GM23338 (cell line): ENCODE results near the gene GIGYF2. TPM values are rescaled to one million over a fixed set of nuclear protein-coding genes. Genes with fewer than 3 reads are reported as not detected.

ENCODE experiments used
- ATAC-seq: fragments of 200-7000 bp; cut with Tn5 transposase; 3 replicates; pipeline ENCODE4 v1.9.1; 2020
- DNase-seq: peaks from one replicate; pipeline ENCODE4 v3.0.0-alpha.2; 2015; ENCODE audit warnings: low spot score
- H2AFZ ChIP-seq: fragments of 200-600 bp; sonication (generic); 2 replicates; pipeline ENCODE4 v1.8.0; 2016; ENCODE audit warnings: antibody characterized with exemption, mild to moderate bottlenecking, moderate library complexity
- H3F3A ChIP-seq: fragments of 200-600 bp; sonication (generic); replicated peaks from 2 replicates; pipeline ENCODE4 v1.8.0; 2017; ENCODE audit warnings: antibody characterized with exemption, mixed run types, low read depth
- H3K27ac ChIP-seq: fragments of 200-600 bp; sonication (generic); 2 replicates; pipeline ENCODE4 v1.6.1; 2016; ENCODE audit warnings: low read depth
- H3K27me3 ChIP-seq: fragments of 200-600 bp; sonication (generic); 2 replicates; pipeline ENCODE4 v1.8.0; 2016; ENCODE audit warnings: mild to moderate bottlenecking, mixed run types, moderate library complexity; ENCODE audit not compliant: insufficient read depth
- H3K36me3 ChIP-seq: fragments of 200-600 bp; sonication (generic); 2 replicates; pipeline ENCODE4 v1.8.0; 2016; ENCODE audit warnings: mild to moderate bottlenecking; ENCODE audit not compliant: insufficient read depth
- H3K4me1 ChIP-seq: fragments of 200-600 bp; sonication (generic); 2 replicates; pipeline ENCODE4 v1.8.0; 2016; ENCODE audit warnings: mild to moderate bottlenecking, moderate library complexity; ENCODE audit not compliant: insufficient read depth
- H3K4me2 ChIP-seq: fragments of 200-600 bp; sonication (generic); 2 replicates; pipeline ENCODE4 v1.7.1; 2017; ENCODE audit warnings: mixed run types
- H3K4me3 ChIP-seq: fragments of 200-600 bp; sonication (generic); 2 replicates; pipeline ENCODE4 v1.6.1; 2016; ENCODE audit warnings: mixed run types
- H3K79me2 ChIP-seq: fragments of 200-600 bp; sonication (generic); replicated peaks from 2 replicates; pipeline ENCODE4 v1.8.0; 2017; ENCODE audit warnings: mild to moderate bottlenecking; ENCODE audit not compliant: insufficient read depth
- H3K9me2 ChIP-seq: fragments of 200-600 bp; sonication (generic); 2 replicates; pipeline ENCODE4 v1.8.0; 2017; ENCODE audit not compliant: insufficient read depth
- H4K20me1 ChIP-seq: fragments of 200-600 bp; sonication (generic); replicated peaks from 2 replicates; pipeline ENCODE4 v1.8.0; 2017; ENCODE audit warnings: mild to moderate bottlenecking; ENCODE audit not compliant: insufficient read depth
- H3K27ac Mint-ChIP-seq: 2 replicates; pipeline ENCODE4 v1.8.0; 2020; ENCODE audit warnings: inconsistent platforms, mild to moderate bottlenecking, moderate library complexity, mixed read lengths
- H3K27me3 Mint-ChIP-seq: 3 replicates; pipeline ENCODE4 v1.8.0; 2022; ENCODE audit warnings: low read depth, mild to moderate bottlenecking, moderate library complexity, mixed read lengths, inconsistent platforms; ENCODE audit not compliant: insufficient read depth, poor library complexity
- H3K36me3 Mint-ChIP-seq: 3 replicates; pipeline ENCODE4 v1.8.0; 2021; ENCODE audit warnings: low read depth, mild to moderate bottlenecking, inconsistent platforms, moderate library complexity, mixed read lengths
- H3K4me1 Mint-ChIP-seq: 3 replicates; pipeline ENCODE4 v1.8.0; 2020; ENCODE audit warnings: mild to moderate bottlenecking, inconsistent platforms, mixed read lengths
- H3K4me3 Mint-ChIP-seq: 3 replicates; pipeline ENCODE4 v1.8.0; 2021; ENCODE audit warnings: moderate library complexity, mild to moderate bottlenecking, inconsistent platforms, mixed read lengths
- H3K9me3 Mint-ChIP-seq: 3 replicates; pipeline ENCODE4 v1.8.0; 2020; ENCODE audit warnings: moderate library complexity, mild to moderate bottlenecking, inconsistent platforms, mixed read lengths
- CREB1 ChIP-seq: fragments of 250-450 bp; sonication (Bioruptor Pico); IDR thresholded peaks from 2 replicates; pipeline ENCODE4 v1.5.0; 2020; ENCODE audit warnings: low read depth, mild to moderate bottlenecking, moderate library complexity
- CTCF ChIP-seq, 2 experiments: fragments of 200-600 bp in 1 of 2; sonication (generic) in 1 of 2; conservative IDR thresholded peaks; 2 replicates each; pipeline versions ENCODE4 v1.5.1 to v1.6.1; 2016 to 2017; ENCODE audit warnings: antibody characterized with exemption in 2 of 2, low read depth in 2 of 2, mild to moderate bottlenecking in 2 of 2, moderate library complexity in 1 of 2
- ETS1 ChIP-seq: IDR thresholded peaks from 2 replicates; pipeline ENCODE4 v1.6.1; 2016; ENCODE audit warnings: antibody characterized with exemption
- EZH2 ChIP-seq: fragments of 200-600 bp; sonication (generic); IDR thresholded peaks from one replicate; pipeline ENCODE4 v1.8.0; 2017; ENCODE audit warnings: antibody characterized with exemption, mild to moderate bottlenecking, low read depth; ENCODE audit not compliant: unreplicated experiment
- EZH2phosphoT487 ChIP-seq: fragments of 200-600 bp; sonication (generic); IDR thresholded peaks from one replicate; pipeline ENCODE4 v1.8.1; 2018; ENCODE audit warnings: antibody characterized with exemption; ENCODE audit not compliant: unreplicated experiment
- JUNB ChIP-seq: IDR thresholded peaks from one replicate; pipeline ENCODE4 v1.6.1; 2016; ENCODE audit warnings: antibody characterized with exemption; ENCODE audit not compliant: unreplicated experiment
- NANOG ChIP-seq: IDR thresholded peaks from 2 replicates; pipeline ENCODE4 v1.6.1; 2016; ENCODE audit warnings: antibody characterized with exemption, borderline replicate concordance
- POLR2AphosphoS5 ChIP-seq: IDR thresholded peaks from 2 replicates; pipeline ENCODE4 v1.6.1; 2016; ENCODE audit warnings: antibody characterized with exemption, low read depth
- REST ChIP-seq: IDR thresholded peaks from one replicate; pipeline ENCODE4 v1.6.1; 2018; ENCODE audit warnings: antibody characterized with exemption; ENCODE audit not compliant: unreplicated experiment
- STAT1 ChIP-seq: IDR thresholded peaks from one replicate; pipeline ENCODE4 v1.6.1; 2016; ENCODE audit warnings: antibody characterized with exemption; ENCODE audit not compliant: unreplicated experiment
- ZNF114 ChIP-seq: fragments of 250-450 bp; sonication (Bioruptor Pico); IDR thresholded peaks from 2 replicates; pipeline ENCODE4 v1.5.0; 2020; ENCODE audit warnings: mild to moderate bottlenecking, moderate library complexity
- ZNF331 ChIP-seq: fragments of 250-450 bp; sonication (Bioruptor Pico); IDR thresholded peaks from 2 replicates; pipeline ENCODE4 v1.5.0; 2020; ENCODE audit warnings: low read depth, mild to moderate bottlenecking, moderate library complexity
- ZNF462 ChIP-seq: fragments of 250-450 bp; sonication (Bioruptor Pico); IDR thresholded peaks from 2 replicates; pipeline ENCODE4 v1.5.0; 2020; ENCODE audit warnings: mild to moderate bottlenecking, moderate library complexity
- polyA plus RNA-seq: library from polyadenylated mRNA; unstranded; fragments of >200 nt; fragmentation: Nextera tagmentation; extraction: Ambion mirVana; gene quantifications from 2 replicates; pipeline ENCODE4 v1.2.1, GENCODE V29; 2016
- total RNA-seq: library from RNA; depleted of rRNA; stranded (reverse); fragments of >200 nt; shearing (Covaris generic); gene quantifications from 2 replicates; pipeline ENCODE4 v1.2.3, GENCODE V29; 2014

GIGYF2 gene
- total and polyA plus RNA-seq, 2 experiments from 2014 or later = 48.9 to 104 TPM

GRCh38 chr2:232698556-232699091 lies 1.5 kb downstream of the GIGYF2 start:
- Histone ChIP-seq H3K79me2 (peaks cover 61% of the 10 kb centered on the region), H3F3A (no peaks in the 10 kb centered on the region), H3K27ac (no peak overlapping the region; the same call in 1 of the 2 replicates), H3K4me3 (peak overlapping the region; percentile 96), H3K4me2 (peak overlapping the region; percentile 80), H4K20me1 (peaks cover 29% of the 10 kb centered on the region), H3K9me2 (no peaks in the 10 kb centered on the region), H3K27me3 (no peaks in the 10 kb centered on the region), H2AFZ (no peak overlapping the region), H3K36me3 (no peaks in the 10 kb centered on the region), H3K4me1 (peaks cover 20% of the 10 kb centered on the region)
- Mint-ChIP-seq H3K9me3 (no peaks in the 10 kb centered on the region), H3K4me1 (peaks cover 25% of the 10 kb centered on the region), H3K36me3 (peaks cover 7% of the 10 kb centered on the region), H3K4me3 (peak overlapping the region; percentile 97), H3K27ac (peak overlapping the region; percentile 2; the same call in 1 of the 2 replicates), H3K27me3 (peaks cover 12% of the 10 kb centered on the region)
- no peak for DNase-seq
- no peak for TF ChIP-seq REST
- no peak for TF ChIP-seq CREB1 (CRISPR knock-in tag)
- no peak for TF ChIP-seq ZNF114 (CRISPR knock-in tag)
- TF ChIP-seq EZH2phosphoT487 = no peak
- no peak for TF ChIP-seq STAT1
- no peak for TF ChIP-seq NANOG
- no peak for TF ChIP-seq POLR2AphosphoS5
- no peak for TF ChIP-seq ETS1
- TF ChIP-seq JUNB = no peak
- TF ChIP-seq EZH2 = no peak
- no peak for TF ChIP-seq CTCF (conservative IDR thresholded peaks at IDR 0.05; ENCODE audit: low read depth in 2 of 2)
- TF ChIP-seq ZNF331 = no peak
- TF ChIP-seq ZNF462 (CRISPR knock-in tag) = no peak
- ATAC-seq = no peak
